ENCODE data around the gene AMZ1.
A peak's percentile ranks its signal among the peaks of the same experiment; 100 is the strongest.

AMZ1 gene

DNA sequence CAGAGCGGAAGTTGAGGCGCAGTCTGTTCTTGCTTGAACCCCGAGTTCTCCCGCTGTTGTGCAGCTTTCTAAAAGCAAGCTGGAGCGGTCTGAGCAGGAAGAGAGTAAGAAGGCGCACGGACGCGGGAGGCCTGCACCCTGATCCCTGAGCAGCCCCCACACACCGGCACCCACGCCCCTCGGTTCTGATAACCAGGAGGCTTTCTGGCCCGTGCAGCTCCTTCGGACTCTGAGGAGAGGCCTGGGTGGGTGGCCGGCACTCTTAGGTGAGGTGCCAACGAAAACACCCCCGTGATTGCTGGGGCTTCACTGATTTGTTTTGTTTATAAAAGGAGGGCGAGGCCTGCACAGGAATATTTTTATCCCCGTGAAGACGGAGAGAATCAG lies 28.9 kb downstream of the AMZ1 start:
- POLR2A ChIA-PET (ENCODE audit: low non-redundant PET): no interaction called here
- no peak for DNase-seq (ENCODE audit: low spot score)
- CTCF ChIA-PET: interaction anchor here (0.8 kb wide), 1 partner anchor 15 kb away, joined by 3 read pairs; no protein-coding TSS in a partner anchor
- H3K27ac ChIP-seq: peak overlapping the region; percentile 15
- TF ChIP-seq, protein P1, sequence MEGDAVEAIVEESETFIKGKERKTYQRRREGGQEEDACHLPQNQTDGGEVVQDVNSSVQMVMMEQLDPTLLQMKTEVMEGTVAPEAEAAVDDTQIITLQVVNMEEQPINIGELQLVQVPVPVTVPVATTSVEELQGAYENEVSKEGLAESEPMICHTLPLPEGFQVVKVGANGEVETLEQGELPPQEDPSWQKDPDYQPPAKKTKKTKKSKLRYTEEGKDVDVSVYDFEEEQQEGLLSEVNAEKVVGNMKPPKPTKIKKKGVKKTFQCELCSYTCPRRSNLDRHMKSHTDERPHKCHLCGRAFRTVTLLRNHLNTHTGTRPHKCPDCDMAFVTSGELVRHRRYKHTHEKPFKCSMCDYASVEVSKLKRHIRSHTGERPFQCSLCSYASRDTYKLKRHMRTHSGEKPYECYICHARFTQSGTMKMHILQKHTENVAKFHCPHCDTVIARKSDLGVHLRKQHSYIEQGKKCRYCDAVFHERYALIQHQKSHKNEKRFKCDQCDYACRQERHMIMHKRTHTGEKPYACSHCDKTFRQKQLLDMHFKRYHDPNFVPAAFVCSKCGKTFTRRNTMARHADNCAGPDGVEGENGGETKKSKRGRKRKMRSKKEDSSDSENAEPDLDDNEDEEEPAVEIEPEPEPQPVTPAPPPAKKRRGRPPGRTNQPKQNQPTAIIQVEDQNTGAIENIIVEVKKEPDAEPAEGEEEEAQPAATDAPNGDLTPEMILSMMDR (conservative IDR thresholded peaks at IDR 0.05; ENCODE audit: low read depth): no peak

DNA sequence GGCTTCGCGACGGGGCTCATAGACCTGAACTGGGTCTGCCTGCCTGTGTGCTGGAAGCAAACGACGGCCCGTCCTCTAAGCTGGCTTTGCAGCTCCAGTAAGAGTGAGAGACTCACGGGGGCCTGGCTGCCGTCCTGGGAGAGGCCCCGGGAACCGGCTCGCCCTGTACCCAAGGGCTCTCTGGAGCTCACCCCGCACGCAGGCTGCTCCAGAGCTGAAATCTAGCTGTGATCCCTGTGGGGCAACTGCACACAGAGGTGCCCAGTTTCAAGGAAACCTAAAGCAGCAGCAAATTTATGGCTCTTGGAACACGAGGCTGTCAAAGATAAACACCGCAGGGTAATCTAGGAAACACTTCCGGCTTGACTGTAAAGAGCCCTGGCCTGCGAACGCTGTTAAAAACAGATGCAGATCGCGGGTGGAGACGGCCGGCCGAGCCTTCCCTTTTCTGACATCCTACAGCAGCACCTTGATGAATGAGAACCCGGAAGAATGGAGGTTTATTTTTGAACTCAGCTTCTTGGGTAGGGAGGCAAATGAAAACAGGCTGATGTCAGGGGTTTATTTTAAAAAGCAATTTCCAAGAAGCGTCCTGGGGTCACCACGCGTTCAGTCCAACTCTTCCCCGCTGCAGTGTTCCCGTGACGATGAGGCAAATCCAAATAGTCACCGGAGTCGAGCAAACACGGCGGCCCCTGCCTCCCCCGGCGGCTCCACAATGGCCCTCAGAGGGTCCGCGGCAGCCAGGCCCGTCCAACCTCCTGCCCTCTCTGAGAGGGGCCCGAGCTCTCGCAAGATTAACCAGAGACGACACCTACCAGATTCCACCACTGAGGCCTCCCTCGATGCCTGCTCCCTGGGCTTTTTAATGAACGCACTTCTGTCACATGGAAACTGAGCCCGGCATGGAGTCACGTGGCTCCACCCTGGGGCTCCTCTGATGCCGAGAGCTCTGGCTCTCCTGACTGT lies 29.6 kb downstream of the AMZ1 start:
- TF ChIP-seq, protein P1 (conservative IDR thresholded peaks at IDR 0.05; ENCODE audit: low read depth): no peak
- no peak for DNase-seq (ENCODE audit: low spot score)
- H3K27ac ChIP-seq: peak overlapping the region; percentile 15
- ChIA-PET POLR2A (ENCODE audit: low non-redundant PET) (no interaction called here), CTCF (interaction anchor here (1.7 to 1.9 kb wide), 2 partner anchors 8 to 266 kb away, joined by 6 to 7 read pairs; no protein-coding TSS in a partner anchor)

DNA sequence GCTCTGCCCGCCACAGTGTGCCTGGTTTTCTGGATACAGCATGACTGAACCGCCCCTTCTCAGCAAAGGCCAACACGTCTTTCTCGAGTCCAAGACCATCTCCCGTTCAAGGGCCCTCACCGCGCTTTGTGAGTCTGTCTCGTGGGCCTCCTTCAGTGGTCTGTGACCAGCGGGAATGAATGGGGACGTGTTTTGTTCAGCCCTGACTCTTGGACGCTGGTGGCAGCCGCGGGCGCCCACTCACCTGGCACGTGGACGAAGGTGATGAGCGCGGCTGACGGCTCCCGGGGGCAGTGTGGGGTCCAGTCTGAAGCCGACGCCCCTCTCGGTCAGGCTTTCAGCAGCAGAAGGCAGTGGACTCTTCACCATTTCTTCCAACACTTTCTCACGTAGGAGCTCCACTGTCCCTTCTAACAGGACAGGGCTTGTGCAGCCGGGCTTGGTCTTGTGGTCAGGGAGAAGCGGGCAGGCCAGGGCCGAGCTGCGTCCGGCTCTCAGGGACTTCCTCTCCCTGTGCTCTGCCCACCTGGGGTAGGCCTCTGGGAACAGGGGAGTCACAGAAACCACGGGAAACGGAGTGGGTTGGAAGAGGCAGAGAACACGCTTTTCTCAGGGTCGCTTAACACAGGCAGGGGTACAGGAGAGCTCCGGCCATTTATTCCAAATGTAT lies 30.4 kb downstream of the AMZ1 start:
- CTCF ChIA-PET: interaction anchor here (0.6 to 1.9 kb wide), 3 partner anchors 9 to 267 kb away, joined by 3 to 7 read pairs (median 6); no protein-coding TSS in a partner anchor
- no peak overlapping the region for H3K27ac ChIP-seq
- POLR2A ChIA-PET (ENCODE audit: low non-redundant PET): no interaction called here
- TF ChIP-seq, protein P1 (conservative IDR thresholded peaks at IDR 0.05; ENCODE audit: low read depth): no peak
- DNase-seq (ENCODE audit: low spot score): no peak

DNA sequence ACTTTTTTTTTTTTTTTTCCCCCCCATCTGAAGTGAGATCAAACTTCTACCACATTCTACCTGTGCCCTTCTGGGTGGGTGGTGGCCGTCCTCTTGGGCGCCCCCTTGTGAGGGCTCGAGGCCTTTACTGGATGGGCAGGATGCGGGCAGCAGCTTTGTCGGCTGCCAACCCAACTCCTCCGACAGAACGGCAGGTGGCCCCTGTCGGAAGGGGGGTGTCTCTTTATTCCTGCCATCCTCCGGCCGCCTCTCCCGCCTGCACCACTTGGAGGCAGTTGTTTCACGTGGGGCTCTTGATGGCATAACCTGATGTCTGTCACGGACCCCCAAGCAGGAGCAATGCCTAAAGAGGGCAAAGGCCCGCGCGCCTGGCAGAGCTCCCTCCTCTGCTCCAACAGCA lies 31.0 kb downstream of the AMZ1 start:
- H3K27ac ChIP-seq: no peak overlapping the region
- ChIA-PET POLR2A (ENCODE audit: low non-redundant PET) (no interaction called here), CTCF (interaction anchor here (0.6 to 1.9 kb wide), 5 partner anchors 9 to 267 kb away, joined by 3 to 7 read pairs (median 3); no protein-coding TSS in a partner anchor)
- TF ChIP-seq, protein P1 (conservative IDR thresholded peaks at IDR 0.05; ENCODE audit: low read depth): peak; percentile 57
- peak; percentile 43 for DNase-seq (ENCODE audit: low spot score)

DNA sequence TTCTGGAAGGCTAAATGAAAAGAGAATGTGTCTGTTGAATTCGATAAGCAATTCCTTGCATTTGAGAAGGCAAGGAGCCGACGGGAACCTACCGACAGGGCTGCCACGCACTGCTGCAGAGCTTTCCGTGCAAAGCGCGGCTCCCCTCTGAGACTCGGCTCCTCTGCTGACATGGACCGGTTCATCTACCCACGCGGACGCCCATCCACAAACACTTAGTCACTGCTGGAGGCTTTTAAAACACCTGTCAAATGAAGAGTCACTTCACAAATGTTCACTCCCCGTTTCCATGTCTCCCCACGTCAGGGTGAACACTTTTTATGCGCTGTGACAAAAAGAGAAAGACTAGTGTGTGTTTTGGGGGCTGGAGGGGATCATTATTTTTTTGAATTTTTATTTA lies 32.0 kb downstream of the AMZ1 start:
- ChIA-PET CTCF (interaction anchor here (0.5 to 1.9 kb wide), 2 partner anchors 161 to 268 kb away, joined by 3 to 6 read pairs; no protein-coding TSS in a partner anchor), POLR2A (ENCODE audit: low non-redundant PET) (no interaction called here)
- H3K27ac ChIP-seq: peak overlapping the region; percentile 22
- TF ChIP-seq, protein P1 (conservative IDR thresholded peaks at IDR 0.05; ENCODE audit: low read depth): no peak
- no peak for DNase-seq (ENCODE audit: low spot score)

DNA sequence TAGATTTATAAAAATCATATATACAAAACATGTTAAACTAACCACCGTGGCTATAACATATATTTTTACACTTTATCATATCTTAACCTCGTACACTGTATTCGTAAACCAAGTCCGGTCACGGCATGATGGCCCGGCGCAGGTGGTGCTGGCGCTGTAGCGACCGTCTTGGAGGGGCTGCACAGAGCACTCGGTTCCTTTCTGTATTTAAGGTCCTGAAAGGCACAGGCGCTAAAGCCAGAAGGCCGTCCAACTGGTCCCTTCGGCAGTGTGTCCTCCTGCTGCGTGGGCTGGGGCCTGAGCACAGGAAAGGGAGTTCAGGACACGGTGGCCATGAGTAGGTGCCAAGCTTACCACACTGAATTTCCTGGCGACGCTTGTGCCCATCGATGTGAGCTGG lies 33.8 kb downstream of the AMZ1 start:
- CTCF ChIA-PET: no interaction called here
- POLR2A ChIA-PET (ENCODE audit: low non-redundant PET): no interaction called here
- TF ChIP-seq, protein P1 (conservative IDR thresholded peaks at IDR 0.05; ENCODE audit: low read depth): no peak
- no peak overlapping the region for H3K27ac ChIP-seq
- DNase-seq (ENCODE audit: low spot score): no peak

All from RWPE1 (cell line).